Measurements from ENCODE around the gene CEBPA.
A peak's percentile ranks its signal among the peaks of the same experiment; 100 is the strongest.

The CEBPA gene

GRCh38 chr19:33302175-33302973 lies at the start of gene CEBPA:
TSS of gene CEBPA (minus strand) at chr19:33302534. CDS start at chr19:33302414, 120 bp downstream.
- DNase-seq (ENCODE audit: low read depth in 2 of 2) = peak; percentile 18 to 40

GRCh38 chr19:33350538-33351309 lies 48.4 kb upstream of the CEBPA start:
- DNase-seq (ENCODE audit: low read depth in 2 of 2) = no peak

GRCh38 chr19:33349319-33350289 lies 47.3 kb upstream of the CEBPA start:
- no peak for DNase-seq (ENCODE audit: low read depth in 2 of 2)

GRCh38 chr19:33348301-33349010 lies 46.1 kb upstream of the CEBPA start:
- no peak for DNase-seq (ENCODE audit: low read depth in 2 of 2)

GRCh38 chr19:33347300-33347699 lies 45.0 kb upstream of the CEBPA start:
- no peak for DNase-seq (ENCODE audit: low read depth in 2 of 2)

DNA sequence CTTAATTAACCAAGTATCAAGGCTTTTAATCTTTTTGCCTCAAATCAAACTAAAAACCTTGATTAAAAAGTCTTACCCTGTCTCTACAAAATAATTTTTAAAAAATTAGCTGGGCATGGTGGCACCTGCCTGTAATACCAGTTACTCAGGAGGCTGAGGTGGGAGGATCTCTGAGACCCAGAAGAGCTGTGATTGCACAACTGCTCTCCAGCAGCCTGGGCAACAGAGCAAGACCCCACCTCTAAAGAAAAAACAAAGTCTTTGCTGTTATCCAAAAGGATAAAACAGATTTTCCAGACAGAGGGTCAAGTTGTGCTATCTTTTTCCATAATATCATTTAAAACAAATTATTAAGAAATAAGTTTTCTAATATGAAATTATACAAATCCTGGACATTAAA lies 44.3 kb upstream of the CEBPA start:
- DNase-seq (ENCODE audit: low read depth in 2 of 2) = no peak

DNA sequence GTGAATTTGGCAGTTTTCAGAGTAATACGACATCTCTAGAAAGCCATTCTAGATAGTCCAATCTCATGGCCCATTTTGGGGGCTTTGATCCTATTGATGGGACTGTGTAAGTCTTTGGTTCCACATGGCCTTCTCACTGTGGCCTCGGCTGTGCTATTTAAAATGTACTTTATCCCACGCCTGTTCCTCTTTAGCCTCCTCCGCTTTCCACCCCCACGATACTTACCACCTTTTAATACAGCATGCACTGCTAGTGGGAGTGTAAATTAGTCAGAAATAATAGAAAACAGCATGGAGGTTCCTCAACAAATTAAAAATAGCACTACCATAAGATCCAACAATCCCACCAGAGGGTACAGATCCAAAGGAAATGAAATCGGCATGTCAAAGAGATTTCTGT lies 42.8 kb upstream of the CEBPA start:
- no peak for DNase-seq (ENCODE audit: low read depth in 2 of 2)

- no peak for DNase-seq (ENCODE audit: low read depth in 2 of 2)
Observed at GRCh38 chr19:33344573-33344925, 42.2 kb upstream of the CEBPA start.

GRCh38 chr19:33343859-33344572 lies 41.7 kb upstream of the CEBPA start:
- no peak for DNase-seq (ENCODE audit: low read depth in 2 of 2)

- DNase-seq (ENCODE audit: low read depth in 2 of 2) = no peak
Observed at GRCh38 chr19:33343301-33343700, 41.0 kb upstream of the CEBPA start.

GRCh38 chr19:33340991-33341390 lies 38.7 kb upstream of the CEBPA start:
- DNase-seq (ENCODE audit: low read depth in 2 of 2) = no peak

DNA sequence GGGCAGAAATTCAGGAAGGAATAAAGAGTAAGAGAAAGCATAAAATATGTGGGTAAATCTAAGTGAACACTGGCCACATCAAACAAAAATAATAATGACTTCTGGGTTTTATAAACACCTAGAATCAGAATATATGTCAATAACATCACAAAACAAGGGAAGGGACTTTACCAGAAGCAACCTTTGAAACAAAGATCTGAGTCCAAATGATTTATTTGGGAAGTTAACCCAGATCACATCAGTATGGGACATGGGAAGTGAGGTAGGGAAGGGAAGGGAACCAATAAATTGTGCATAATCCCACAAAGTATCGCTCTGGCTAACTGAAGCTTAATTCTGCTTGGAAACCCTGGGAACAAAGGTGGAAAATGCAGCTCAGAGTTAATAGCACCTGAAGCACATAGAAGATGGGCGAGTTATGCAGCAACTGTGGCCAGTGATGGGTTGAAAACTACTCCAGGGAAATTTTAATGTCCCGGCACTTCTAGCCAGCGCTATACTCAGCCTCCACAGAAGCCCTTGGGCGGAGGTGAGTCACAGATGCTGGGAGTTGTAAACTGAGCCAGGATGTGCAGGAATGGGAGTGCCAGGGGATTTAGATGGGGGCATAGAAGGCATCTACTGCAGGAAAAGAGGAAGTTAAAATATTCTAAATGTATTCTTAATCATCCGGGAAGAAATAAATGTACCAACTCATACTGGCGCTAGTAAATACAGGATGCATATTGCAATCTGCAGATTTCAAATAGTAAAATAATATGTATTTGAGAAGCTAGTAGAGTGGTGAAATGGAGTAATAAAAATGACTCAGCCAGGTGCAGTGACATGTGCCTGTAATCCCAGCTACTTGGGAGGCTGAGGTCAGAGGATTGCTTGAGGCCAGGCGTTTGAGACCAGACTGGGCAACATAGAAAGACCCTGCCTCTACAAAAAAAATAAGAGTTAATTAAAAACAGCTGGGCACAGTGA lies 37.0 kb upstream of the CEBPA start:
- DNase-seq (ENCODE audit: low read depth in 2 of 2) = no peak

GRCh38 chr19:33335446-33335845 lies 33.1 kb upstream of the CEBPA start:
- DNase-seq (ENCODE audit: low read depth in 2 of 2) = no peak

GRCh38 chr19:33334271-33334670 lies 31.9 kb upstream of the CEBPA start:
- no peak for DNase-seq (ENCODE audit: low read depth in 2 of 2)

- DNase-seq (ENCODE audit: low read depth in 2 of 2) = no peak
Observed at GRCh38 chr19:33333642-33334041, 31.3 kb upstream of the CEBPA start.

DNA sequence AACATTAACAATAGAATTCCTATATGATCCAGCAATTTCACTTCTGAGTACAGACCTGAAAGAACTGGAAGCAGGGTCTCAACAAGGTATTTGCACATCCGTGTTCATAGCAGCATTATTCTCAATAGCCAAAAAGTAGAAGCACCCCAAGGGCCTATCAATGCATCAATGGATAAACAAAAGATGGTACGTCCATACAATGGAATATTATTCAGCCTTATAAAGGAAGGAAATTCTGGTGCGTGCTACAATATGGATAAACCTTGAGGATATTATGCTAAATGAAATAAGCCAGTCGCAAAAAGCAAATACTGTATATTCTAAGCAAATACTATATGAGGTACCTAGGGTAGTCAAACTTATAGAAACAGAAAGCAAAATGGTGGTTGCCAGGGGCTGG lies 30.8 kb upstream of the CEBPA start:
- no peak for DNase-seq (ENCODE audit: low read depth in 2 of 2)

DNA sequence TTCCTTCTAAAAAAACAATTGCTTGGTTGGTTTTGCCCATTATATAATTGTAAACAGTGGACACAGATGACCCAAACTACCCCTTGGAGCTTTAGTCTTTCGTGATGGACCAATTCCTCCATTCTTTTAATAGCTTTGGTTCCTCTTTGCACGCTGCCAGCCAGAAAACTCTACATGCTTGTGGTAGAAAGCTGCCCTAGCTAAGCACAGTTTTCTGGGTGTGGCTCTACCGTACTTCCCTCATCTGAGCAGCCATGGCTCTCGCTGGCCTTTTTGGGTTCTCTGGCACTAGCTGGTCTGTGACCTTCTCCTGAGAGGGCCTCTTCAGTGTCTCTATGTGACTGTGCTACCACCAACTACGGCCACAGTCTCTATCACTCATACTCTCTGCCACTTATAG lies 29.9 kb upstream of the CEBPA start:
- no peak for DNase-seq (ENCODE audit: low read depth in 2 of 2)

GRCh38 chr19:33329736-33330135 lies 27.4 kb upstream of the CEBPA start:
- no peak for DNase-seq (ENCODE audit: low read depth in 2 of 2)

DNA sequence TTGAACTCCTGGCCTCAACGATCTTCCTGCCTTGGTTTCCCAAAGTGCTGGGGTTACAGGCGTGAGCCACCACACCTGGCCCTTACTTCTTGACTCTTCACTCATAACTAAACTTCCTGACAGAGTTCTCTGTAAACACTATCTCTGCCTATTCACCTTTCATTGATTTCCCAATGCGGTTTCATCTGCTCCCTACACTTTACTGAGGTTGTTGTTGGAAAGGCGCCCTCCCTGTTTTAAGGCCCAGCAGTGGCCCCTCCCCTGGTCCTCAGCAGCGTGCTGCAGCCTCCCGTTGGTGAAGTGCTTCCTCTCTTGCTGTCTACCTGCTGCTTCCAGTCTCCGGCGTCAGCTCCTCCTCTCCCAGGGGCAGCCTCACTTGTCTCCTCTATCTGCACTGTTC lies 26.7 kb upstream of the CEBPA start:
- no peak for DNase-seq (ENCODE audit: low read depth in 2 of 2)

GRCh38 chr19:33325920-33326319 lies 23.6 kb upstream of the CEBPA start:
- no peak for DNase-seq (ENCODE audit: low read depth in 2 of 2)
